Fibroblast of lung (primary cell): ENCODE measurements around the gene RNF126. TPM values are rescaled to one million over a fixed set of nuclear protein-coding genes. Genes with fewer than 3 reads are reported as not detected.

Source experiments
- DNase-seq, 2 donors: peaks; one replicate each; pipeline versions ENCODE4 v3.0.0 to v3.0.0-alpha.2; 2010; ENCODE audit warnings: low read depth in 2 of 2
- H2AFZ ChIP-seq: 2 replicates; pipeline ENCODE4 v1.5.1; 2012; ENCODE audit warnings: low read length, control low read depth, inconsistent platforms
- H3K27ac ChIP-seq: 2 replicates; pipeline ENCODE4 v1.5.1; 2011; ENCODE audit warnings: low read length, control low read depth; ENCODE audit not compliant: insufficient read depth
- H3K27me3 ChIP-seq: 2 replicates; pipeline ENCODE4 v1.5.1; 2011; ENCODE audit warnings: mild to moderate bottlenecking, low read length; ENCODE audit not compliant: control insufficient read depth, insufficient read depth
- H3K36me3 ChIP-seq: 2 replicates; pipeline ENCODE4 v1.5.1; 2011; ENCODE audit warnings: low read length; ENCODE audit not compliant: control insufficient read depth, insufficient read depth
- H3K4me1 ChIP-seq: 2 replicates; pipeline ENCODE4 v1.5.1; 2011; ENCODE audit warnings: low read length; ENCODE audit not compliant: control insufficient read depth, insufficient read depth; ENCODE audit errors: extremely low read depth
- H3K4me2 ChIP-seq: 2 replicates; pipeline ENCODE4 v1.5.1; 2011; ENCODE audit warnings: low read length, control low read depth; ENCODE audit not compliant: insufficient read depth; ENCODE audit errors: extremely low read depth
- H3K4me3 ChIP-seq, 4 experiments: fragments of 200-600 bp in 1 of 4; sonication (generic) in 1 of 4; replicated peaks in 1 of 4; 2 replicates each; pipeline ENCODE4 v1.5.1; 2011 to 2016; ENCODE audit warnings: low read length in 4 of 4, low read depth in 3 of 4, mild to moderate bottlenecking in 3 of 4, control low read depth in 2 of 4, inconsistent platforms in 1 of 4, mixed read lengths in 1 of 4; ENCODE audit not compliant: insufficient read depth in 1 of 4; ENCODE audit errors: control extremely low read depth in 1 of 4
- H3K79me2 ChIP-seq: 2 replicates; pipeline ENCODE4 v1.5.1; 2012; ENCODE audit warnings: mild to moderate bottlenecking, low read length, inconsistent platforms; ENCODE audit not compliant: control insufficient read depth, insufficient read depth
- H3K9ac ChIP-seq: 2 replicates; pipeline ENCODE4 v1.5.1; 2011; ENCODE audit warnings: mild to moderate bottlenecking, low read length, control low read depth; ENCODE audit not compliant: insufficient read depth
- H3K9me3 ChIP-seq: 2 replicates; pipeline ENCODE4 v1.5.1; 2012; ENCODE audit warnings: low read depth, low read length; ENCODE audit not compliant: control insufficient read depth, insufficient read depth
- H4K20me1 ChIP-seq: 2 replicates; pipeline ENCODE4 v1.5.1; 2011; ENCODE audit warnings: low read length; ENCODE audit not compliant: control insufficient read depth, insufficient read depth; ENCODE audit errors: extremely low read depth
- CTCF ChIP-seq, 2 donors: IDR thresholded peaks in 1 of 2; conservative IDR thresholded peaks in 1 of 2; 1 replicate in 1 of 2; 2 replicates in 1 of 2; pipeline ENCODE4 v1.5.1; 2011 to 2012; ENCODE audit warnings: low read length in 2 of 2, control low read depth in 1 of 2, inconsistent platforms in 1 of 2, low read depth in 1 of 2, mild to moderate bottlenecking in 1 of 2
- EZH2 ChIP-seq: IDR thresholded peaks from 2 replicates; pipeline ENCODE4 v1.5.1; 2012; ENCODE audit warnings: low read length, control low read depth, mild to moderate bottlenecking; ENCODE audit errors: missing control alignments
- polyA plus RNA-seq, 2 donors: library from polyadenylated mRNA; depleted of rRNA in 1 of 2; stranded (reverse) in 1 of 2; unstranded in 1 of 2; fragments of >200 nt; gene quantifications; 2 replicates each; pipeline ENCODE4 v1.2.1, GENCODE V29; 2011 to 2012; ENCODE audit warnings: missing spikeins in 1 of 2
- total RNA-seq: library from RNA; depleted of rRNA; stranded (reverse); fragments of >200 nt; gene quantifications from 2 replicates; pipeline ENCODE4 v1.2.1, GENCODE V29; 2014

RNF126 gene
- total and polyA plus RNA-seq, 2 donors (not counting 1 experiment from before 2014, with no cell fraction given) = 7.8 to 18.0 TPM

- H3K9me3 ChIP-seq = no peaks in the 10 kb centered on the region
- H4K20me1 ChIP-seq = no peaks in the 10 kb centered on the region
- no peak overlapping the region for H3K4me3 ChIP-seq
- H3K9ac ChIP-seq = no peak overlapping the region
- no peaks in the 10 kb centered on the region for H3K4me1 ChIP-seq
- no peak for TF ChIP-seq CTCF (conservative IDR thresholded peaks at IDR 0.05 in 1 of 2, IDR thresholded peaks at IDR 0.05 in 1 of 2; ENCODE audit: low read depth in 1 of 2, low read length in 2 of 2)
- TF ChIP-seq EZH2 = no peak
- peaks cover 18% of the 10 kb centered on the region for H3K36me3 ChIP-seq
- H3K79me2 ChIP-seq = no peaks in the 10 kb centered on the region
- no peak overlapping the region for H3K27ac ChIP-seq
- H3K4me2 ChIP-seq = no peak overlapping the region
- H3K27me3 ChIP-seq = no peaks in the 10 kb centered on the region
- DNase-seq = no peak
- H2AFZ ChIP-seq = no peak overlapping the region
These were observed 18.2 kb downstream of the RNF126 start for GRCh38 chr19:644789-645188.

GRCh38 chr19:644363-644762, 18.7 kb downstream of the RNF126 start:
- Histone ChIP-seq H2AFZ (no peak overlapping the region), H3K27ac (no peak overlapping the region), H3K36me3 (peaks cover 16% of the 10 kb centered on the region), H3K4me1 (peaks cover under 1% of the 10 kb centered on the region), H3K27me3 (no peaks in the 10 kb centered on the region), H3K4me3 (no peak overlapping the region), H3K9ac (no peak overlapping the region), H3K4me2 (no peak overlapping the region), H4K20me1 (no peaks in the 10 kb centered on the region), H3K79me2 (no peaks in the 10 kb centered on the region), H3K9me3 (no peaks in the 10 kb centered on the region)
- no peak for DNase-seq
- TF ChIP-seq EZH2 = no peak
- no peak for TF ChIP-seq CTCF (conservative IDR thresholded peaks at IDR 0.05 in 1 of 2, IDR thresholded peaks at IDR 0.05 in 1 of 2; ENCODE audit: low read depth in 1 of 2, low read length in 2 of 2)

GRCh38 chr19:643736-644135, 19.3 kb downstream of the RNF126 start:
- no peak for TF ChIP-seq EZH2
- no peak for TF ChIP-seq CTCF (conservative IDR thresholded peaks at IDR 0.05 in 1 of 2, IDR thresholded peaks at IDR 0.05 in 1 of 2; ENCODE audit: low read depth in 1 of 2, low read length in 2 of 2)
- DNase-seq = no peak
- Histone ChIP-seq H3K9me3 (no peaks in the 10 kb centered on the region), H3K27me3 (no peaks in the 10 kb centered on the region), H3K4me2 (no peak overlapping the region), H3K4me1 (peaks cover 4% of the 10 kb centered on the region), H3K9ac (no peak overlapping the region), H3K36me3 (peaks cover 14% of the 10 kb centered on the region), H2AFZ (no peak overlapping the region), H4K20me1 (no peaks in the 10 kb centered on the region), H3K79me2 (no peaks in the 10 kb centered on the region), H3K27ac (no peak overlapping the region), H3K4me3 (no peak overlapping the region)
